Breast epithelium (tissue), 3 donors: ENCODE results near the gene PTPRG.

Experiments used
- CTCF ChIP-seq, 3 donors: fragments of 450-650 bp; IDR thresholded peaks; one replicate each; pipeline ENCODE4 v1.5.1; 2016 to 2017; ENCODE audit warnings: antibody characterized with exemption in 3 of 3, mild to moderate bottlenecking in 3 of 3, moderate library complexity in 3 of 3
- POLR2A ChIP-seq: fragments of 450-650 bp; IDR thresholded peaks from one replicate; pipeline ENCODE4 v1.6.1; 2016; ENCODE audit warnings: antibody characterized with exemption, mild to moderate bottlenecking, moderate library complexity

GRCh38 chr3:61875976-61876671, 314.8 kb downstream of the PTPRG start:
- TF ChIP-seq CTCF (IDR thresholded peaks at IDR 0.05) (no peak), POLR2A (no peak)
